Liver (tissue), 3 donors: Measurements from ENCODE around the gene TIGD1.

Experiments
- EGR1 ChIP-seq, 2 donors: IDR thresholded peaks; 2 replicates each; pipeline ENCODE4 v1.6.1; 2016 to 2018; ENCODE audit warnings: antibody characterized with exemption in 2 of 2, low read depth in 2 of 2
- HNF4A ChIP-seq, 2 donors: conservative IDR thresholded peaks; 2 replicates each; pipeline ENCODE4 v1.6.1; 2016; ENCODE audit warnings: antibody characterized with exemption in 2 of 2, mild to moderate bottlenecking in 2 of 2
- HNF4G ChIP-seq: IDR thresholded peaks from 2 replicates; pipeline ENCODE4 v1.6.1; 2016; ENCODE audit warnings: antibody characterized with exemption
- JUND ChIP-seq, 2 donors: IDR thresholded peaks; 2 replicates each; pipeline ENCODE4 v1.6.1; 2016; ENCODE audit warnings: antibody characterized with exemption in 2 of 2
- RAD21 ChIP-seq, 2 donors: IDR thresholded peaks; 2 replicates each; pipeline ENCODE4 v1.6.1; 2016; ENCODE audit warnings: antibody characterized with exemption in 2 of 2, mild to moderate bottlenecking in 2 of 2
- SP1 ChIP-seq: IDR thresholded peaks from 2 replicates; pipeline ENCODE4 v1.6.1; 2018; ENCODE audit warnings: antibody characterized with exemption, mild to moderate bottlenecking
- TAF1 ChIP-seq: conservative IDR thresholded peaks from 2 replicates; pipeline ENCODE4 v1.6.1; 2016; ENCODE audit warnings: antibody characterized with exemption, mild to moderate bottlenecking
- YY1 ChIP-seq: IDR thresholded peaks from 2 replicates; pipeline ENCODE4 v1.6.1; 2016; ENCODE audit warnings: antibody characterized with exemption, mild to moderate bottlenecking
- TF ChIP-seq, protein P1 (sequence below): fragments of 150-350 bp; IDR thresholded peaks from 2 replicates; pipeline ENCODE4 v1.5.1; 2017; ENCODE audit warnings: improper control_type of control experiment, low read depth, low read length; ENCODE audit not compliant: missing input control
- TF ChIP-seq, protein P2 (sequence below): IDR thresholded peaks from 2 replicates; pipeline ENCODE4 v1.6.1; 2016; ENCODE audit warnings: antibody characterized with exemption, mild to moderate bottlenecking
- TF ChIP-seq, protein P3 (sequence below): IDR thresholded peaks from 2 replicates; pipeline ENCODE4 v1.6.1; 2016; ENCODE audit warnings: antibody characterized with exemption
- TF ChIP-seq, protein P4 (sequence below): IDR thresholded peaks from 2 replicates; pipeline ENCODE4 v1.6.1; 2016; ENCODE audit warnings: antibody characterized with exemption
- donor health status: healthy.
- donor health status: healthy.

DNA sequence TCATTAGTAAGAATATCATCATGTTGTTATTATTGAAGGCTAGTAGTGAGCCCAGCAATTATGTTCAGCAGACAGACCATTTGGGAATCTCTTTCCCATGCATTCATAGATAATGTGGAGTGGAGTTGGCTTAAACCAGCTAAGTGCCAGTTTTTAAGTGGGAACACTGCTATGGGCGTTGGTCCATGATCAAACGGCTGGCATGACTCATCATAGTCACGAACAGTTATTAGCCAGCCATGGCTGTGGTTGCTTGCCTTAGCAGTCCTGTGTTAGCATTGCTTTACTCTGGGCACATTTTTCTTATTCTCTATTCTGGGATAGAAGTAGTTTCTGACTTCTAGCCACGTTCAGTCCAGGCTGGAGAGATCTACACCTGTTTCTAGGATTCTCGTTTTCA is 17.8 kb upstream of the TIGD1 start:
- TF ChIP-seq, protein P1, sequence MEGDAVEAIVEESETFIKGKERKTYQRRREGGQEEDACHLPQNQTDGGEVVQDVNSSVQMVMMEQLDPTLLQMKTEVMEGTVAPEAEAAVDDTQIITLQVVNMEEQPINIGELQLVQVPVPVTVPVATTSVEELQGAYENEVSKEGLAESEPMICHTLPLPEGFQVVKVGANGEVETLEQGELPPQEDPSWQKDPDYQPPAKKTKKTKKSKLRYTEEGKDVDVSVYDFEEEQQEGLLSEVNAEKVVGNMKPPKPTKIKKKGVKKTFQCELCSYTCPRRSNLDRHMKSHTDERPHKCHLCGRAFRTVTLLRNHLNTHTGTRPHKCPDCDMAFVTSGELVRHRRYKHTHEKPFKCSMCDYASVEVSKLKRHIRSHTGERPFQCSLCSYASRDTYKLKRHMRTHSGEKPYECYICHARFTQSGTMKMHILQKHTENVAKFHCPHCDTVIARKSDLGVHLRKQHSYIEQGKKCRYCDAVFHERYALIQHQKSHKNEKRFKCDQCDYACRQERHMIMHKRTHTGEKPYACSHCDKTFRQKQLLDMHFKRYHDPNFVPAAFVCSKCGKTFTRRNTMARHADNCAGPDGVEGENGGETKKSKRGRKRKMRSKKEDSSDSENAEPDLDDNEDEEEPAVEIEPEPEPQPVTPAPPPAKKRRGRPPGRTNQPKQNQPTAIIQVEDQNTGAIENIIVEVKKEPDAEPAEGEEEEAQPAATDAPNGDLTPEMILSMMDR = no peak
- TF ChIP-seq HNF4A (conservative IDR thresholded peaks at IDR 0.05) (no peak), TAF1 (no peak), RAD21 (IDR thresholded peaks at IDR 0.05) (no peak), YY1 (no peak), JUND (IDR thresholded peaks at IDR 0.05) (no peak), EGR1 (IDR thresholded peaks at IDR 0.05; ENCODE audit: low read depth in 2 of 2) (no peak), HNF4G (no peak), SP1 (no peak)
- TF ChIP-seq, protein P2, sequence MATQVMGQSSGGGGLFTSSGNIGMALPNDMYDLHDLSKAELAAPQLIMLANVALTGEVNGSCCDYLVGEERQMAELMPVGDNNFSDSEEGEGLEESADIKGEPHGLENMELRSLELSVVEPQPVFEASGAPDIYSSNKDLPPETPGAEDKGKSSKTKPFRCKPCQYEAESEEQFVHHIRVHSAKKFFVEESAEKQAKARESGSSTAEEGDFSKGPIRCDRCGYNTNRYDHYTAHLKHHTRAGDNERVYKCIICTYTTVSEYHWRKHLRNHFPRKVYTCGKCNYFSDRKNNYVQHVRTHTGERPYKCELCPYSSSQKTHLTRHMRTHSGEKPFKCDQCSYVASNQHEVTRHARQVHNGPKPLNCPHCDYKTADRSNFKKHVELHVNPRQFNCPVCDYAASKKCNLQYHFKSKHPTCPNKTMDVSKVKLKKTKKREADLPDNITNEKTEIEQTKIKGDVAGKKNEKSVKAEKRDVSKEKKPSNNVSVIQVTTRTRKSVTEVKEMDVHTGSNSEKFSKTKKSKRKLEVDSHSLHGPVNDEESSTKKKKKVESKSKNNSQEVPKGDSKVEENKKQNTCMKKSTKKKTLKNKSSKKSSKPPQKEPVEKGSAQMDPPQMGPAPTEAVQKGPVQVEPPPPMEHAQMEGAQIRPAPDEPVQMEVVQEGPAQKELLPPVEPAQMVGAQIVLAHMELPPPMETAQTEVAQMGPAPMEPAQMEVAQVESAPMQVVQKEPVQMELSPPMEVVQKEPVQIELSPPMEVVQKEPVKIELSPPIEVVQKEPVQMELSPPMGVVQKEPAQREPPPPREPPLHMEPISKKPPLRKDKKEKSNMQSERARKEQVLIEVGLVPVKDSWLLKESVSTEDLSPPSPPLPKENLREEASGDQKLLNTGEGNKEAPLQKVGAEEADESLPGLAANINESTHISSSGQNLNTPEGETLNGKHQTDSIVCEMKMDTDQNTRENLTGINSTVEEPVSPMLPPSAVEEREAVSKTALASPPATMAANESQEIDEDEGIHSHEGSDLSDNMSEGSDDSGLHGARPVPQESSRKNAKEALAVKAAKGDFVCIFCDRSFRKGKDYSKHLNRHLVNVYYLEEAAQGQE = no peak
- TF ChIP-seq, protein P3, sequence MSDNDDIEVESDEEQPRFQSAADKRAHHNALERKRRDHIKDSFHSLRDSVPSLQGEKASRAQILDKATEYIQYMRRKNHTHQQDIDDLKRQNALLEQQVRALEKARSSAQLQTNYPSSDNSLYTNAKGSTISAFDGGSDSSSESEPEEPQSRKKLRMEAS = no peak
- TF ChIP-seq, protein P4, sequence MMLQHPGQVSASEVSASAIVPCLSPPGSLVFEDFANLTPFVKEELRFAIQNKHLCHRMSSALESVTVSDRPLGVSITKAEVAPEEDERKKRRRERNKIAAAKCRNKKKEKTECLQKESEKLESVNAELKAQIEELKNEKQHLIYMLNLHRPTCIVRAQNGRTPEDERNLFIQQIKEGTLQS = no peak
